H1 (cell line): Measurements from ENCODE around the gene TPRX1. TPM values are rescaled to one million over a fixed set of nuclear protein-coding genes. Genes with fewer than 3 reads are reported as not detected.

Experiments used
- CTCF ChIA-PET: fragments of 300-600 bp; sonication (Branson Sonifier 250); formaldehyde crosslinking; loops from one replicate; lab custom pipeline; 2021; ENCODE audit not compliant: partially characterized antibody; lab: Charles Lee
- POLR2A ChIA-PET: fragments of 300-600 bp; sonication (Branson Sonifier 250); formaldehyde crosslinking; loops from one replicate; lab custom pipeline; 2021; ENCODE audit warnings: inconsistent platforms; ENCODE audit not compliant: partially characterized antibody; lab: Charles Lee
- DNase-seq, 2 experiments: peaks; one replicate each; pipeline versions ENCODE4 v3.0.0 to v3.0.0-alpha.2; 2010 to 2022; ENCODE audit warnings: low spot score in 2 of 2, low read depth in 1 of 2, mixed read lengths in 1 of 2
- FAIRE-seq: peaks from 2 replicates; lab custom pipeline; 2011; peaks lifted over from hg19 to GRCh38; lab: Jason Lieb, UNC
- H2AFZ ChIP-seq: 2 replicates; pipeline ENCODE4 v1.8.1; 2012; ENCODE audit warnings: low read length, inconsistent platforms
- H2AK5ac ChIP-seq: 2 replicates; pipeline ENCODE4 v1.6.1; 2013; ENCODE audit warnings: low read depth, low read length
- H2BK120ac ChIP-seq: replicated peaks from 2 replicates; pipeline ENCODE3; 2013; ENCODE audit warnings: low read depth, low read length, inconsistent platforms
- H2BK12ac ChIP-seq: 2 replicates; pipeline ENCODE4 v1.6.1; 2013; ENCODE audit warnings: low read depth, low read length
- H2BK15ac ChIP-seq: 2 replicates; pipeline ENCODE4 v1.6.1; 2013; ENCODE audit warnings: low read length
- H2BK20ac ChIP-seq: 2 replicates; pipeline ENCODE4 v1.6.1; 2013; ENCODE audit warnings: low read length
- H2BK5ac ChIP-seq: 2 replicates; pipeline ENCODE4 v1.6.1; 2013; ENCODE audit warnings: low read depth, low read length
- H3K14ac ChIP-seq: 2 replicates; pipeline ENCODE4 v1.6.1; 2013; ENCODE audit warnings: inconsistent platforms; ENCODE audit not compliant: insufficient read length
- H3K18ac ChIP-seq: 2 replicates; pipeline ENCODE4 v1.6.1; 2013; ENCODE audit warnings: low read length; ENCODE audit errors: extremely low read depth
- H3K23ac ChIP-seq: 2 replicates; pipeline ENCODE4 v1.6.1; 2013; ENCODE audit warnings: inconsistent platforms; ENCODE audit not compliant: insufficient read length
- H3K23me2 ChIP-seq: 2 replicates; pipeline ENCODE4 v1.6.1; 2013; ENCODE audit warnings: low read depth, low read length
- H3K27ac ChIP-seq: 2 replicates; pipeline ENCODE4 v1.6.1; 2011; ENCODE audit warnings: low read depth, low read length, inconsistent platforms
- H3K27me3 ChIP-seq, 4 experiments: replicated peaks in 1 of 4; 1 replicate in 1 of 4; 2 replicates in 3 of 4; pipeline versions ENCODE4 v1.6.1 to v1.8.1; 2011 to 2013; ENCODE audit warnings: low read length in 3 of 4, mild to moderate bottlenecking in 3 of 4, inconsistent platforms in 2 of 4, mixed read lengths in 2 of 4, moderate library complexity in 1 of 4; ENCODE audit not compliant: control insufficient read depth in 3 of 4, insufficient read depth in 3 of 4; ENCODE audit errors: extremely low read depth in 1 of 4
- H3K36me3 ChIP-seq, 4 experiments: 2 replicates each; pipeline versions ENCODE4 v1.6.1 to v1.8.1; 2011 to 2013; ENCODE audit warnings: mild to moderate bottlenecking in 4 of 4, low read length in 3 of 4, moderate library complexity in 2 of 4, control low read depth in 1 of 4, inconsistent platforms in 1 of 4; ENCODE audit not compliant: insufficient read depth in 4 of 4, control insufficient read depth in 2 of 4
- H3K4ac ChIP-seq: replicated peaks from 2 replicates; pipeline ENCODE3; 2013; ENCODE audit warnings: low read length, low read depth, mixed read lengths, inconsistent platforms; ENCODE audit not compliant: insufficient read length
- H3K4me1 ChIP-seq, 4 experiments: replicated peaks in 1 of 4; 1 replicate in 1 of 4; 2 replicates in 3 of 4; pipeline versions ENCODE4 v1.6.1 to v1.8.1; 2011 to 2013; ENCODE audit warnings: low read length in 3 of 4, inconsistent platforms in 2 of 4, mixed read lengths in 1 of 4; ENCODE audit not compliant: insufficient read depth in 4 of 4, control insufficient read depth in 3 of 4
- H3K4me2 ChIP-seq, 2 experiments: 2 replicates each; pipeline versions ENCODE4 v1.6.1 to v1.8.1; 2011 to 2013; ENCODE audit warnings: low read depth in 2 of 2, low read length in 2 of 2, control low read depth in 1 of 2, inconsistent platforms in 1 of 2, mild to moderate bottlenecking in 1 of 2; ENCODE audit not compliant: insufficient read depth in 1 of 2
- H3K4me3 ChIP-seq, 4 experiments: fragments of 200-600, 300-600 bp in 1 of 4; sonication (generic), shearing (Covaris generic), sonication (Bioruptor Twin) in 1 of 4; 2 replicates each; pipeline versions ENCODE4 v1.5.1 to v1.8.1; 2011 to 2016; ENCODE audit warnings: low read length in 4 of 4, low read depth in 3 of 4, control low read depth in 2 of 4, inconsistent platforms in 2 of 4, mild to moderate bottlenecking in 2 of 4, mixed read lengths in 1 of 4, moderate library complexity in 1 of 4; ENCODE audit not compliant: insufficient read depth in 2 of 4; ENCODE audit errors: extremely low read depth in 1 of 4
- H3K56ac ChIP-seq: replicated peaks from 2 replicates; pipeline ENCODE3; 2013; ENCODE audit warnings: low read depth, mild to moderate bottlenecking, mixed read lengths, low read length, inconsistent platforms; ENCODE audit not compliant: insufficient read length
- H3K79me1 ChIP-seq: 2 replicates; pipeline ENCODE4 v1.6.1; 2013; ENCODE audit warnings: low read depth, low read length, control low read depth
- H3K79me2 ChIP-seq, 2 experiments: 2 replicates each; pipeline versions ENCODE4 v1.6.1 to v1.8.1; 2012 to 2013; ENCODE audit warnings: low read length in 2 of 2, mild to moderate bottlenecking in 2 of 2, inconsistent platforms in 1 of 2; ENCODE audit not compliant: insufficient read depth in 2 of 2, control insufficient read depth in 1 of 2
- H3K9ac ChIP-seq, 4 experiments: replicated peaks in 1 of 4; 1 replicate in 1 of 4; 2 replicates in 3 of 4; pipeline versions ENCODE4 v1.6.1 to v1.8.1; 2011 to 2013; ENCODE audit warnings: low read depth in 3 of 4, low read length in 3 of 4, control low read depth in 2 of 4, mild to moderate bottlenecking in 2 of 4, moderate library complexity in 2 of 4, inconsistent platforms in 1 of 4; ENCODE audit errors: extremely low read depth in 1 of 4
- H3K9me3 ChIP-seq, 2 experiments: 2 replicates each; pipeline versions ENCODE4 v1.6.1 to v1.8.1; 2012 to 2013; ENCODE audit warnings: mild to moderate bottlenecking in 2 of 2, moderate library complexity in 2 of 2, control low read depth in 1 of 2, inconsistent platforms in 1 of 2, low read depth in 1 of 2, low read length in 1 of 2, mixed read lengths in 1 of 2; ENCODE audit not compliant: insufficient read depth in 2 of 2
- H4K20me1 ChIP-seq, 2 experiments: replicated peaks in 1 of 2; 2 replicates each; pipeline versions ENCODE3 to v1.8.1; 2011 to 2013; ENCODE audit warnings: inconsistent platforms in 2 of 2, low read length in 2 of 2, mild to moderate bottlenecking in 1 of 2; ENCODE audit not compliant: insufficient read depth in 2 of 2, control insufficient read depth in 1 of 2
- H4K5ac ChIP-seq: 2 replicates; pipeline ENCODE4 v1.6.1; 2013; ENCODE audit warnings: low read length, low read depth, mixed read lengths, inconsistent platforms; ENCODE audit not compliant: insufficient read length
- H4K8ac ChIP-seq: 2 replicates; pipeline ENCODE4 v1.8.0; 2013; ENCODE audit warnings: mild to moderate bottlenecking, moderate library complexity, low read length, inconsistent platforms; ENCODE audit not compliant: insufficient read depth; ENCODE audit errors: extremely low read depth
- H4K91ac ChIP-seq: replicated peaks from 2 replicates; pipeline ENCODE3; 2013; ENCODE audit warnings: low read length, mixed read lengths, inconsistent platforms; ENCODE audit not compliant: insufficient read length
- BRCA1 ChIP-seq: IDR thresholded peaks from 2 replicates; pipeline ENCODE4 v1.6.1; 2012; ENCODE audit warnings: low read depth, low read length, improper control_type of control experiment
- HDAC2 ChIP-seq, 2 experiments: fragments of 300-600 bp in 1 of 2; sonication (generic) in 1 of 2; IDR thresholded peaks; 2 replicates each; pipeline ENCODE4 v1.6.1; 2011 to 2012; ENCODE audit warnings: low read depth in 2 of 2, low read length in 2 of 2, mild to moderate bottlenecking in 2 of 2, moderate library complexity in 2 of 2, borderline replicate concordance in 1 of 2, inconsistent platforms in 1 of 2
- POLR2A ChIP-seq, 2 experiments: IDR thresholded peaks; 1 replicate in 1 of 2; 2 replicates in 1 of 2; pipeline ENCODE4 v1.6.1; 2011; ENCODE audit warnings: low read depth in 2 of 2, low read length in 2 of 2, mild to moderate bottlenecking in 2 of 2; ENCODE audit errors: control extremely low read depth in 1 of 2
- SRF ChIP-seq: IDR thresholded peaks from 2 replicates; pipeline ENCODE4 v1.6.1; 2011; ENCODE audit warnings: mild to moderate bottlenecking, low read depth, low read length, moderate library complexity
- TAF1 ChIP-seq: IDR thresholded peaks from 2 replicates; pipeline ENCODE4 v1.6.1; 2011; ENCODE audit warnings: mild to moderate bottlenecking, low read depth, low read length
- YY1 ChIP-seq: IDR thresholded peaks from 2 replicates; pipeline ENCODE4 v1.6.1; 2011; ENCODE audit warnings: low read depth, mild to moderate bottlenecking, low read length
- WGBS, 2 experiments: shearing (Covaris generic) in 1 of 2; methylation state at CpG; one replicate each; pipeline versions ENCODE4 v1.1.6 to v1.1.7; 2013 to 2015; ENCODE audit warnings: low lambda C conversion rate in 2 of 2, mixed read lengths in 2 of 2, inconsistent platforms in 1 of 2, low coverage in 1 of 2, missing lambda C conversion rate in 1 of 2; ENCODE audit not compliant: insufficient replicate concordance in 2 of 2, insufficient coverage in 1 of 2, insufficient read length in 1 of 2; ENCODE audit errors: extremely low coverage in 1 of 2, missing lambda C conversion rate in 1 of 2; 5-methylcytosine and 5-hydroxymethylcytosine counted together
- polyA plus RNA-seq, 7 experiments: library from polyadenylated mRNA; depleted of rRNA in 3 of 7; stranded (reverse) in 5 of 7; unstranded in 2 of 7; fragments of >200 nt in 5 of 7; fragments of 200-250 nt in 2 of 7; gene quantifications; 1 replicate in 5 of 7; 2 replicates in 1 of 7; 4 replicates in 1 of 7; pipeline versions ENCODE4 v1.2.1 to v1.2.3, GENCODE V29; 2011 to 2013; ENCODE audit warnings: missing spikeins in 2 of 7, mixed read lengths in 2 of 7
- total RNA-seq: library from RNA; stranded (reverse); fragmentation: NEBNext Ultra II Directional; extraction: Animal tissue kit (Norgen Biotek cat#: 25700); gene quantifications from 2 replicates; pipeline ENCODE4 v1.2.1, GENCODE V29; 2021

The TPRX1 gene
- total and polyA plus RNA-seq, 2 of the 8 experiments (the other 6 are each of a cell fraction or from before 2014, with no cell fraction given) = 0.03 TPM; not detected in 1

- no peak for TF ChIP-seq YY1
- no peak for TF ChIP-seq BRCA1
- TF ChIP-seq POLR2A (IDR thresholded peaks at IDR 0.05; ENCODE audit: control extremely low read depth in 1 of 2, low read depth in 2 of 2, low read length in 2 of 2) = no peak
- no peak for TF ChIP-seq HDAC2 (IDR thresholded peaks at IDR 0.05; ENCODE audit: borderline replicate concordance in 1 of 2, low read depth in 2 of 2, low read length in 2 of 2)
- no peak for TF ChIP-seq SRF
- TF ChIP-seq TAF1 = no peak
- TF ChIP-seq, all 59 proteins: peak for 0
- POLR2A ChIA-PET = interaction anchor here (0.5 to 1.8 kb wide), 3 partner anchors 10 to 74 kb away, joined by 3 to 18 read pairs (median 3); no protein-coding TSS in a partner anchor
- CTCF ChIA-PET = interaction anchor here (0.7 to 2.7 kb wide), 7 partner anchors 10 to 74 kb away, joined by 4 to 12 read pairs (median 7); no protein-coding TSS in a partner anchor
Observed at GRCh38 chr19:47839411-47839810, 35.1 kb upstream of the TPRX1 start.

More at GRCh38 chr19:47839411-47839810, 35.1 kb upstream of the TPRX1 start:
- Histone ChIP-seq H3K14ac (no peak overlapping the region), H3K27ac (no peak overlapping the region), H3K36me3 (no peaks in the 10 kb centered on the region), H3K18ac (no peak overlapping the region), H2BK5ac (no peak overlapping the region), H2BK20ac (no peak overlapping the region), H2BK15ac (no peak overlapping the region), H3K4me1 (peaks cover 0 to 10% (median 4%) of the 10 kb centered on the region in 4 experiments; a peak in 3 of 7 replicates), H3K27me3 (no peaks in the 10 kb centered on the region), H3K79me2 (no peaks in the 10 kb centered on the region), H2AFZ (no peak overlapping the region), H2BK120ac (no peak overlapping the region), H3K4me3 (no peak overlapping the region), H4K91ac (no peak overlapping the region), H3K9me3 (no peaks in the 10 kb centered on the region), H3K23ac (no peak overlapping the region), H3K4ac (no peak overlapping the region), H4K20me1 (peaks cover 0 to 3% of the 10 kb centered on the region in 2 experiments), H3K4me2 (peak overlapping the region; percentile 21 to 38; a peak in 2 of 4 replicates), H4K8ac (no peak overlapping the region), H3K9ac (no peak overlapping the region), H3K23me2 (no peaks in the 10 kb centered on the region; the same call in 1 of the 2 replicates), H3K79me1 (no peaks in the 10 kb centered on the region), H2AK5ac (no peak overlapping the region), H4K5ac (no peak overlapping the region), H2BK12ac (no peak overlapping the region), H3K56ac (no peak overlapping the region)
- WGBS, 2 experiments = 92% methylated on average over 14 of the region's 16 CpGs; no CpG with 5 or more reads in 1 of the 2 experiments
- no peak for FAIRE-seq
- no peak for DNase-seq
